Stimulated activated CD8-positive, alpha-beta memory T cell treated with anti-CD3 and anti-CD28 coated beads, Interleukin-4, amount 100 ng/mL, for 1 hour (primary cell): Measurements from ENCODE around the gene BMP4.
"Not testable (repeated sequence)": the region's sequence is repeated elsewhere in the genome, so short reads cannot be mapped to it uniquely, and the experiment has no call there.

Source experiments
- DNase-seq, 2 donors: peaks; one replicate each; pipeline ENCODE4 v3.0.0-alpha.2; 2020; ENCODE audit warnings: low read depth in 2 of 2, low spot score in 1 of 2

The BMP4 gene

GRCh38 chr14:53956427-53957201 is at the start of gene BMP4:
Gene BMP4, minus strand, starts transcription at chr14:53956825. Its CDS starts 4,603 bp downstream, at chr14:53952222.
- no peak for DNase-seq

DNA sequence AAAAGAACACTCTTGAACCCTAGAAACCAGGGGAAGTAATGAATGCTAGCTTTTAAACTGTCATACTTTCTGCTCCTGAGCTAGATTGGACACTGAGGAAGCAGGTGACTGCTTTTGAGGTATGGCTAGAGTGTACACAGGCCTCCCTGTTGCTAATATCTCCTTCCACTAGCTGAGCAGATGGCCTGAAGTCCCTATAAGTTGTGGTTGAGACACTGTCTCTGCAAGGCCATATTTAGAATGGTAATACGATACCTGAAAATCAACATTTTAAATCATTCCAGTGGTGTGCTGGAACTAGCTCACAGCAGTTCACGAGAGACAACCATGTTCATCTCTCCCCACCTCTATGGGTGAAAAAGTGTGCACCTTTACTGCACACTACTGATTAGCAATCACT is 46.4 kb upstream of the BMP4 start:
- DNase-seq: no peak

DNA sequence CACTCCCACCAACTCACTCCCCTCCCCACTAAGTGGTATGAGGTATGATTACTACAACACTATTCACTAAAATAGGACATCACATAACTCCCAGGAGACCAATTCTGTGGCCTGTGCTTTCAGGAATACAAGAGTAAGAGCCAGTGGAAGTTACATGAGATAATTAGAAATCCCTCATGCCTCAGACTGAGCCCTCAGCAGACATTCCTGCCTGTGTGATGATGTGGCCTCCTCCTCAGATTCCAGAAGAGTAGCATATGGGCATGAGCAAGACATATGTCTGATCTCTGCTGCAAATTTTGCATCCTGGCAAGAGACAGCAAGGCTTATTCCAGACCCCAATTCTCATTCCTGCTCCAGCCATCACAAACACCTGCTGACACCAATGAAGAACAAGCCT is 46.0 kb upstream of the BMP4 start:
- no peak for DNase-seq

- DNase-seq: no peak
Observed at GRCh38 chr14:54001189-54001878, 44.7 kb upstream of the BMP4 start.

GRCh38 chr14:54000341-54000811 is 43.8 kb upstream of the BMP4 start:
- no peak for DNase-seq

- DNase-seq: no peak
Observed at GRCh38 chr14:53999061-53999488, 42.5 kb upstream of the BMP4 start.

GRCh38 chr14:53996041-53996440 is 39.4 kb upstream of the BMP4 start:
- no peak for DNase-seq

DNA sequence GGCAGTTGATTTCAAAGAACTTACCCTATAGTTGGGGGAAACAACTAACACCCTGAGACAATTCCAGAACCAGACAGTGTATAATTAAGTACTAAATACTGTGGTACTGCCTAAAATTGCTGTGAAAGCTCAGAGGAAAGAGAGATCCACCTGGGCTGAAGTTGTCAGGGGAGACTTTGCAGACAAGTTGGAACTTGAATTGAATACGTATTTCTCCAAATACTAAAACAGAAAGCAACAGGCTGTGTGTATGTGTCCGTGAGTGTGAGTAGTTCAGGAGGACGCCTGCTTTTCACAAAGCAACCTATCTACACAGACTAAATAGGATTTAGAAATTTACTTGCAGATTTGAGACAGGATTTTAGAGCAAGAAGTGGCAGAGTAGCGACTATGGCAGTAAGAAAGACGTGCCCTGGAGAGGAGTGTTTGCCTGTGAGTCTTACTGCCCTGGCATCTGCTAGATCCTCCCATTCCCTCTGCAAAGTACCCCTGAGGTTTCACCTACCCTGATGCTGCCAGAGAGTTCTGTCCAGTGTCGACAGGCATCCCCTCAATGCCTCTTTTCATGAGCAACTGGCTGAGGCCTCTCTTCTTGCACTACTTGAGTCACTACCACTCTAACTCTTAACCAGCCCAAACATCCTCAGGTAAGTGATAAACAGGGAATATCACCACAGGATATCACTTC is 37.4 kb upstream of the BMP4 start:
- no peak for DNase-seq

GRCh38 chr14:53990978-53991377 is 34.4 kb upstream of the BMP4 start:
- no peak for DNase-seq

- not testable (repeated sequence) for DNase-seq
Observed at GRCh38 chr14:53986718-53987117, 30.1 kb upstream of the BMP4 start.

DNA sequence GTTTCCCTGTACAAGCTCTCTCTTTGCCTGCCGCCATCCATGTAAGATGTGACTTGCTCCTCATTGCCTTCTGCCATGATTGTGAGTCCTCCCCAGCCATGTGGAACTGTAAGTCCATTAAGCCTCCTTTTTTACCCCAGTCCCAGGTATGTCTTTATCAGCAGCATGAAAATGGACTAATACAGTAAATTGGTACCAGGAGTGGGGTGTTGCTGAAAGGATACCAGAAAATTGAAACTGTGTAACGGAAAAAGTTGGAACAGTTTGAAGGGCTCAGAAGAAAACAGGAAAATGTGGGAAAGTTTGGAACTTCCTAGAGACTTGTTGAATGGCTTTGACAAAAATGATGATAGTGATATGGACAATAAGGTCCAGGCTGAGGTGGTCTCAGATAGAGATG is 28.3 kb upstream of the BMP4 start:
- DNase-seq: not testable (repeated sequence)

- no peak for DNase-seq
Observed at GRCh38 chr14:53983112-53983511, 26.5 kb upstream of the BMP4 start.

- DNase-seq: no peak
Observed at GRCh38 chr14:53982546-53982945, 25.9 kb upstream of the BMP4 start.

DNA sequence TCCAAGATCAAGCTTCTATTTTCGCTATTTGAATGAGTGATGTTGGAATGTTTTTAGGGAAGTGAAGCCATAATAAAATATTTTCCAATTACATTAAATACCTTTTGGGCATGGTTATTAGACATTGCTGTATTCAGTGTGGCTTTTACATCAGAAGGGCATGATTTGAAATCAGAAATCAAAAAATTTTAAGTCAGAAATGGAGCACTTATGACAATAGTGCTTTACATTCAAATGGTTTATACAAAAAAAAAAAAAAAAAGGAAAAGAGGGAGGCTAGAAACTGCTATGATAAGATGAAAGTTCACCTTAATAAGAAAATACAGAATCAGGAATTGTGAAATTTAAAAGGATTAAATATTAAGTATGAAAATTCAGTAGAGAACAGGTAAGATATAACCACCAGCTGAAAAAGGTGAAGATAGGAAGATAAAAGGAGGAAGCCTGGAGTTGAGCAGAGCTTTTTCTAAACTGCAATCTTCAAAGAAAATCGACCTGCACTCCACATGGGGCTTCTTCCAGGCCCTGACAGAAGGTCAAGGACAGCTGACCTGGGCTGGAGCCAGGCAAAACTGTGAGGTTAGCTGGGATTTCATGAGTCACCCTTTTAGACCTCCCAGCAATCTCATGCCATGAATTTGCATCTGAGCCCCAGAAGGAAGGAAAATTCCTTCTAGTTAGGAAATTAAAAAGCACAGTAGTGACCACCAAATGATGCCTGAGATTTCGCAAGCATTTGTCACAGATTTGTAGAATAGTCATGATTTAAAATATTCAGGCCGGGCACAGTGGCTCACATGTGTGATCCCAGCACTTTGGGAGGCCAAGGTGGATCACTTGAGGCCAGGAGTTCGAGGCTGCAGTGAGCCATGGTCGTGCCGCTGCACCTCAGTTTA is 23.4 kb upstream of the BMP4 start:
- no peak for DNase-seq

DNA sequence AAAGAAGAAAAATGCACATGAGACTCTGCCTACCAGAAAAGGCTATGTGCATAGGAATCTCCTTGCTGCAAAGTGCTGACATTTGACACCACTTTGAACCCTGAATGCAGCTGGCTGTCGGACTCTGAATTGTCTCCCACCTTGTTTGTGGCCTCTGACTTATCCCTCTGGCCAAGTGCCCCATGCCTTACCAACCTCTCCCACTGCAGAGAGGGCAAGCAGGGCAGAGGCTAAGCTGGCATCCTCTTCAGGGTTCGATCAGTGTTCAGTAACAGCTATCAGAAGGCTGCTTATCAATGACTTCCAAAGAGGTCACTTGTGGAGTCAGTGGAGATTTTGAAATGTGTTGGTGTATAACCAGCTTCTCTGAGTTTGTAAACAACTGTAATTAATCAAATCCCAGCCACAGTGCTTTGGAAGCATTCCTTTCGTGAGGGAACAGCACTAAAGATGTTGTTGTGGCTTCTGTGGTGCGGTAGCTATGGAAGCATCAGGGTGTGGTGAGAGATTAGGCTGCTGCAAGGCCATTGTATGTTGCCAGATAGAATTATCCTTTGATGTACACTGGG is 22.6 kb upstream of the BMP4 start:
- no peak for DNase-seq

GRCh38 chr14:53978194-53978593 is 21.6 kb upstream of the BMP4 start:
- DNase-seq: no peak

GRCh38 chr14:53975444-53975843 is 18.8 kb upstream of the BMP4 start:
- no peak for DNase-seq

DNA sequence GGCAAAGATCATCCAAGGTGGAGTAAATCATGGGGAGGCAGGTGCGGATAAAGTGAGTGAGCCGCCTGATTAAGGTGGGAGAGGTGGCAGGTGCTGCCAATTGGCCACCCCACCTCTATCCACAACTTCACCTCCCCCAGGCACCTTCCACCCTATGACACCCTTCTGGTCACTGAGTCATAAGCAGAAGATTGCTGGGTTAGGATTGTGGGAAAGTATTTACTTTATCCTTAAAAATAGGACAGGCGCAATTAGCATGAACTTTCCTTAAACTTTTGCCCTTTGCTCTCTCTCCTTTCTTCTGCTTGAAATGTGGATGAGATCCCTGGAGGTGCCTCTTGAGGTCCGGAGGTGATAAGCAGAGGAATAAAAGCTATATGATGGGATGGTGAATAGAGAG is 14.9 kb upstream of the BMP4 start:
- DNase-seq: no peak

- DNase-seq: no peak
Observed at GRCh38 chr14:53969326-53969725, 12.7 kb upstream of the BMP4 start.

GRCh38 chr14:53968726-53969125 is 12.1 kb upstream of the BMP4 start:
- DNase-seq: no peak

DNA sequence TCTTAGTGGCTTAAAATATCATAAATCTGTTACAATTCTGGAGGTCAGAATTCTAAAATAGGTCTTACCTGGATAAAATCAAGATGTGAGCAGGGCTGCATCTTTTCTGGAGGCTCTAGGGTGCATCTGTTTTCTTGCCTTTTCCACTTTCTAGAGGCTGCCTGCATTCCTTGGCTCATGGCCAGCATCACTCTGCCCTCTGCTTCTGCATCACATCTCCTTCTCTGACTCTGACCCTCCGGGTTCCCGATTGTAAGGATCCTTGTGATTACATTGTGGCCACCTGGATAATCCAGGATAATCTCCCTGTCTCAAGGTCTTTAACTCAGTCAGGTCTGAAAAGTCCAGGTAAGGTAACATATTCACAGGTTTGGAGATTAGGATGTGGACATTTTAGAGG is 11.0 kb upstream of the BMP4 start:
- DNase-seq: no peak
